NCI-H748 treated with DMSO at 0.1 percent for 48 hours (cell line): Measurements from ENCODE around the gene NAXE.
"Not testable (repeated sequence)": the region's sequence is repeated elsewhere in the genome, so short reads cannot be mapped to it uniquely, and the experiment has no call there.

Experiments
- DNase-seq: peaks from one replicate; lab custom pipeline; 2025; lab: John Stamatoyannopoulos, UW

The NAXE gene

DNA sequence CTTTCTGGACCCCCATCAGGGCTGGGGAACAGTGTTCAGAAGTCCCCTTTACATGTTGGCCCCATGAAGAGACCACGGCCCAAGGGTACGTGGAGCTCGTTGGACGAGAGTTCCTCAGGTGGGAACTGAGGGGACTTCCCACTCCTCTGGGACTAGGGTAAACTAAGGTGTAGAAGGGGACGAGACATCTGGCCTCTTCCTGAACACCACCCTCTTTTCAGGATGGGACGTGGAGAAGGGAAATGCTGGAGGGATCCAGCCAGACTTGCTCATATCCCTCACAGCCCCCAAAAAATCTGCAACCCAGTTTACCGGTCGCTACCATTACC is 2.0 kb downstream of the NAXE start:
- DNase-seq: no peak

DNA sequence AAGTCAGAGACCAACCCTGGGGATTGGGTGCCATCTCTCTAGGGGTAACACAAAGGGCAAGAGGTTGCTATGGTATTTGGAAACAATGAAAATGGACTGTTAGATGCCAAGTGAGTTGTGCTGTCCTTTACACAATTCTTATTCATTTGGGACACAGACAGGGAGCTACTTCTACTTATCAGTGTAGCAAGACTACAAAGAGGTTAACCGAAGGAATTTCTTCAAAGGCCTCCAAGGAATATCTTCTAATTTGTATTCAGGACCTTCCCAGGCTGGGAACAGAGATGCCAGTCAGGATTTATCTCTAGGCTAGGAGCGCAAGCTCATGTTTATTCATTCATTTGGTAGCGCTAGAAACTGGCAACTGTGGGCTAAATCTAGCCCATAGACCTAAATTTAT is 2.6 kb downstream of the NAXE start:
- DNase-seq: no peak

- no peak for DNase-seq
These were observed 3.4 kb downstream of the NAXE start for GRCh38 chr1:156595016-156595415.

- DNase-seq: no peak
These were observed 4.8 kb downstream of the NAXE start for GRCh38 chr1:156596426-156596825.

DNA sequence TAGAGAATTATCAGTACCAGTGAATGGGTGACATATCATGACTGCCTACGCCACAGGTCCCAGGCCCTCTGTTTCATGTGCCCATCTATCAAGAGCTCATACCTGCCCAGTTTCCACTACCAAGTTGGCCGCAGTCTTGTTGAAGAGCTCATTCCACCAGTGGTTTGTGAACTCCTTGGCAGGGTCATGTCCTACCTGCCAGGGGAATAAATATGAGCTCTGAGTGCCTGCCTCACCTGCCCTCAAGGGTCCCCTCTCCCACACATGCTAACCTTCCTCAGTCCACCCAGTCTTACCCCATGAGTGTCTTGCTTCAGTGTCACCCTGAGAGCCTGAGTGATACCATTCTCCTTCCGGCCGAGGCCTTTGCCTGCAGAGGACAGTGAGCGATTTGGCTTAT is 6.5 kb downstream of the NAXE start:
- no peak for DNase-seq

DNA sequence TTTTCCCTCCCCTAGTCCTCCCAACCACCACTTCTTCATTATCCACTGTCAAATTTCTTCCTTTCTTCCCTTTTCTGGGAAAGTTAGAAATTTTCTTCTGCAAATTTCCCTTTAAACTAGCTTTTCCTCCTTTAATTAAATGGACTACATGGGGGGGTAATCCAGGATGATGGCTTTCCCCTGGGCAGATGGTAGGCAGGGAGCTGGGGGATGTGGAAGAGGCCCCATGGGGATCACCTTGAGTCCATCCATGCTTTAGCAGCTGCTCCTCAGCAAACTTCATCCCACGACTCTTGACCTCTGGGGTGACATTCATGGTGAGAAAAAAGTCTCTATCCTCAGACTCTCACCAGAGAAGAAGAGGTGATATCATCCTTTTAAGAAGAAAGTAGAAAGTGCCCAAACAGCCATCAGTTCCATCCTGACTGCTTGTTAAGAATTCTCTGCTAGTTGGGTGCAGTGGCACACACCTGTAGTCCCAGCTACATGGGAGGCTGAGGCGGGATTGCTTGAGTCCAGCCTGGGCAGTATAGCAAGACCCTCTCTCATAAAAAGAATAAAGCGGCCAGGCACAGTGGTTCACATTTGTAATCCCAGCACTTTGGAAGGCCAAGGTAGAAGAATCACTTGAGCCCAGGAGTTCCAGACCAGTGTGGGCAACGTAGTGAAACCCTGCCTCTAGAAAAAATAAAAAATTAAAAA is 7.3 kb downstream of the NAXE start:
- no peak for DNase-seq

- DNase-seq: no peak
These were observed 8.2 kb downstream of the NAXE start for GRCh38 chr1:156599811-156600210.

DNA sequence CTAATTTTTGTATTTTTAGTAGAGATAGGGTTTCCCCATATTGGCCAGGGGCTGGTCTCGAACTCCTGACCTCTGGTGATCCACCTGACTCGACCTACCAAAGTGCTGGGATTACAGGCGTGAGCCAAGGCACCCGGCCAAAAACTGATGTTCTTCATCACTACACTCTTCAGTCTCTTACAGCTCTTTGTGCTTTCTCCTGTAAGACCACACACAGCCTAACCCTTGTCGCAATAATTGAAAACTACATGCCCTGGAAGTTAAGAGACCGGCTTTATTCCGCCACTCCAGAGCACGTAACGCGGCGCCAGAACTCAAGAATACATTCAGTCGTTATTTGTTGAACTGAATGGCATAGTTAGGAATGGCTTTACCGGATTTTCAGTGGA is 9.2 kb downstream of the NAXE start:
- no peak for DNase-seq

DNA sequence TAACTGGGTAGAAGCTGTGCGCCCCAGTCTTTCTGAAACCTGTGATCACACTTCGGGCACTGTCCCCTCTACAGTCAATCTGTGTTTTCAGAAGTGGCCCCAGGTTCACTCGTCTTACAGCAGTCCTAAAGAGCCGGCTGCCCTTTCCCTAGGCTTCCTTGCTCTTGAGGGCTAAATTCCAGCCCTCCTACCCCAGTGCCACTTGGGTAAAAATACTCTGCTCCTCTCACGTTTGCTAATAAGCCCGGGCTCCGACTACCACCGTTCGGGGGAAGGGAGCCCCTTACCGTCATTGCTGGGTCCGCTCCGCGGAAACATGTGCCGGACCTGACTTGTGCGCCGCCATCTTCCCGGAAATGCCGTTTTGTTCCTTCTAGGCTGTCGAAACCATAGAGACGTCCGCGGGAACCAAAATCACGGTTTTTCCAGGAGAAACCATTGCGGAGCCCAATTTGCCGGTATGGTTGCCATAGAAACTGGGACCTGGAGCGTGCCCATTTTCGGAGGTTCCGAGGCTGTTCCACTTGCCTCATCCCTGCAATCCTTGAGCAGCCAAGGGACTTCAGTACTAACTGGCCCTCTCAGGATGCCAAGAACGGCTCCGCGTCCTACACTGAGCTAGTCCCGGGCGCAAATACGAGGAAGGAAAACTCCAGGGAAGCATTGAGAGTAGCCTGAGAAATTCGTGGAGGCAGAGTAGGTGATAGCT is 9.7 kb downstream of the NAXE start, which contains the start of gene GPATCH4:
Gene GPATCH4, minus strand, starts transcription at position 358 of the 709 bp plus-strand sequence.
- peak; percentile 72 for DNase-seq

DNA sequence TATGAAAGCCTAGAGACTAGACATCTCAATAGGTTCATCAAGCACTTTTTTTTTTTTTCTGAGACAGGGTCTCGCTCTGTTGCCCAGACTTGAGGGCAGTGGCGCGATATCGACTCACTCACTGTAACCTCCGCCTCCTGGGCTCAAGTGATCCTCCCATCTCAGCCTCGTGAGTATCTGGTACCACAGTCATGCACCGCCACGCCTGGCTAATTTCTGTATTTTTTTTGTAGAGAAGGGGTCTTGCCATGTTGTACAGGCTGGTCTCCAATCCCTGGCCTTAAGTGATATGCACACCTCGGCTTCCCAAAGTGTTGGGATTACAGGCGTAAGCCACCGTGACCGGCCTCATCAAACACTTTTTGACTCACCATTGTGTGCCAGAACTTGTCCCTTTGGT is 10.3 kb downstream of the NAXE start:
- no peak for DNase-seq

DNA sequence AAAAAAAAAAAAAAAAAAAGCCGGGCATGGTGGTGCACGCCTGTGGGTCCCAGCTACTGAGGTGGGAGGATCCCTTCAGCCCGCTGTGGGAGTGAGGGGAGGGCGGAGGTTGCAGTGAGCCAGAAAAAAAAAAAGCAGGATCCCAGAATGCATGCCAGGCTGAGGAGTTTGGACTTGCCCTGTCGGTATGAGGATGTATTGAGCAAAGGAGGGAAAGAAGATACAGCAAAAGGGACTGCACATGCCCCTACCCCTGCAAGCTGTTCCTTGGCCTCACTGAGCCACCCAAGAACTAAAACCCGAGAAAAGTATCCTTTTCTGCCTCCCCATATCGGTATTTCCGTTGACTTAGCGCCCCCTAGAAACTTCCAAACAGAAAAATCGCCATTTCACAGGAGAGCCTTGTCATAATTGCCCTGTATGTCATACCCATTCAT is 11.0 kb downstream of the NAXE start:
- peak; percentile 10 for DNase-seq

DNA sequence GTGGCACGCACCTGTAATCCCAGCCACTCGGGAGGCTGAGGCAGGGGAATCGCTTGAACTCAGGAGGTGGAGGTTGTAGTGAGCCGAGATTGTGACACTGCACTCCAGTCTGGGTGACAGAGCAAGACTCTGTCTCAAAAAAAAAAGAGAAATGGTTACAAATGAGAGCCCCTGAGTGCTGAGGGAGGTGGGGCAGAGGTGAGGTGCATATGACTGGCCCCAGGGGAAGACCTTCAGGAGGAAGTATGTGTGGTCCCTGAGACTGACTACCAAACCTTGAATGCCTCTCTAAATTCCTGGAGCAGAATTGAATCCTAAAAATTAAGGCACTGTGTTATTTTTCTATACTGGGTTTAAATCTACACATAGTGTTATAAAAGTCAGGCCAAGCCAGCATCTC is 15.8 kb downstream of the NAXE start:
- not testable (repeated sequence) for DNase-seq

GRCh38 chr1:156608036-156608674 is 16.6 kb downstream of the NAXE start:
- peak; percentile 67 for DNase-seq

- DNase-seq: peak; percentile 17
These were observed 17.4 kb downstream of the NAXE start for GRCh38 chr1:156608981-156609380.

DNA sequence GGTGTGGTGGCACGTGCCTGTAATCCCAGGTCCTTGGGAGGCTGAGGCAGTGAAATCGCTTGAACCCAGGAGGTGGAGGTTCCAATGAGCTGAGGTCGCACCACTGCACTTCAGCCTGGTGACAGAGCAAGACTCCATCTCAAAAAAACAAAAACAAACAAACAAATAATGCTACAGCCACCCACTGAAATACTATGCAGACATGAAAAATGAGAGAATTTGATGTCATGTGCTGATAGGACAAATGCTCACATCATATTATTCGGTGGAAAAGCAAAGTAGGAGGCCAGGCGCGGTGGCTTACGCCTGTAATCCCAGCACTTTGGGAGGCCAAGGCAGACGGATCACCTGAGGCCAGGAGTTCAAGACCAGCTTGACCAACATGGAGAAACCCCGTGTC is 18.5 kb downstream of the NAXE start:
- DNase-seq: not testable (repeated sequence)

- no peak for DNase-seq
These were observed 21.1 kb downstream of the NAXE start for GRCh38 chr1:156612666-156613065.

GRCh38 chr1:156615946-156616345 is 24.4 kb downstream of the NAXE start:
- DNase-seq: no peak

GRCh38 chr1:156616463-156616862 is 24.9 kb downstream of the NAXE start:
- peak; percentile 9 for DNase-seq

GRCh38 chr1:156618853-156619581 is 27.4 kb downstream of the NAXE start, which contains the start of gene HAPLN2:
HAPLN2 (plus strand) TSS chr1:156619415; CDS start chr1:156623491, 4,076 bp downstream.
- no peak for DNase-seq

DNA sequence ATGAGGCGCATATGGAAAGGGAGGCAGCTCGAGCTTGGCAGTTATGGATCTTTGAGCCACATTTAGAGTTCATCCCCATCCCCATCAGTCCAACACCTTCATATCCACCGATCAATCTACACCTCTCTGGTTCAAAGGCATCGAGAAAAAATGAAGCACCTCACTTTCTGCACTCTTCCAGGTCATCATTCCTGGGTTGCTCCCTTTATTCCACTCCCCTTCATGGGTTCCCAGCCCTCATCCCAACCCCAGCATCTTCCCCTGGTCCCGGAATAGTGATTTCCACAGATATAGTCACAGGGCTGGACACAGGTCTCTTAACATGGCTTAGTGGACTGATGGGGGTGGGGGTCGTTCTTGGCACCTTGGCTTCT is 28.0 kb downstream of the NAXE start:
- no peak for DNase-seq

DNA sequence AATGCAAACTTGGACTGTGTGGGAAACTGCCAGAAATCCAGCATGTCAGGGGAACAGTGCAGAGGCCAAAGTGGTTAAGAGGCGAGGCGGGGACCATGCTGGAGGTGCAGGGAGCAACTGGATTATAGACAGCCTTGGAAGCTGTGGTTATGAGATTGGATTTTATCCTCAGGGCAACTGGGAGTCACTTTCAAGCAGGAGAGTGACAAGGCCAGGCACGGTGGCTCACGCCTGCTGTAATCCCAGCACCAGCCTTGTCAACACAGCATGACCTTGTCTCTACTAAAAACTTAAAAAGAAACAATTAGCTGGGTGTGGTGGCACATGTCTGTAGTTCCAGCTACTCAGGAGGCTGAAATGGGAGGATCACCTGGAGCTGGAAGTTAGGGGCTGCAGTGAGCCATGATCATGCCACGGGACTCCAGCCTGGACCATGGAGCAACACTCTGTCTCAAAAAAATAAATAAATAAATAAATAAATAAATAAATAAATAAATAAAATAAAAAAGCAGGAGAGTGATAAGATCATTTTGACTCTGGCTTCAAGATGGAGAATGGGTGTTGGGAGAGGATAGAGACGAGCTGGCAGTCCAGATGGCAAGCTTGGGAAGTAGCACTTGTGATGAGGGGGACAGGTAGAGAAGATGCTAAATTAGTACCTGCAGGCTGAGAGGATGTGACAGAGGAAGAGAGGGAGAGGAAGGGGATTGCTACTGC is 31.2 kb downstream of the NAXE start:
- no peak for DNase-seq
